ENCODE results near the gene RBM5.
A peak's percentile ranks its signal among the peaks of the same experiment; 100 is the strongest.

Gene RBM5

DNA sequence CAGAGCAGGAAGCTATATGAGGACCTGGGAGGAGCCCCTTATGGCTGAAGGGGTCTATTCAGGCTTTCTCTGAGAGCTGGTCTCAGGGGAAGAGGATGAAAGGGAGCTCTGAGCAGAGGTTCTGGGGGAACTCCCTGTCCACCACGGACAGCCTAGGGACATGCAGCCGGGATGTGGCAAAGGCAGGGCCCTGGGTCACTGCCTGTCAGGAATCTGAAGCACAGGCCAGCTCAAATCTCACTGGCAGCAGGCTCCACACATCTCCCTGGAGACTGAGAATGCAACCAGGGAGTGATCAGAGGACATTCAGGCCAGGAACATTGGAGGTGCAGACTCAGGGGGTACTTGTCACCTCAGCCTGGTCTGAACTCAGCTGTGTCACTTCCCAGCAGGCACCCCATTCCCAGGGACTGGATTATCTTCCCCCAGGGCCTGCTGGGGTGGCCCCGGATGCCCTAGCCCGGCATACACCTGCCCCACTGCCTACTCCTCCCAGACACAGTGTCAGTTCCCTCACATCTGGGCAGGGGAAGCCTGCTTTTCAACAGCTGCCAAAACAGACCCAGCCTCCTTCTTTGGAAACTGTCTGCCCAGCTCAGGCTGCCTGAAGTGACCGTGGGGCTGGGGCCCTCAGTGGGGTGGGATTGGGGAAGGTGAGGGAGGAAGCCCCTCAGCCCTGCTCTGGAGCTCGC is 48.1 kb downstream of the RBM5 start:
- H3K27ac ChIP-seq = no peak overlapping the region
- H3K4me3 ChIP-seq = no peak overlapping the region

DNA sequence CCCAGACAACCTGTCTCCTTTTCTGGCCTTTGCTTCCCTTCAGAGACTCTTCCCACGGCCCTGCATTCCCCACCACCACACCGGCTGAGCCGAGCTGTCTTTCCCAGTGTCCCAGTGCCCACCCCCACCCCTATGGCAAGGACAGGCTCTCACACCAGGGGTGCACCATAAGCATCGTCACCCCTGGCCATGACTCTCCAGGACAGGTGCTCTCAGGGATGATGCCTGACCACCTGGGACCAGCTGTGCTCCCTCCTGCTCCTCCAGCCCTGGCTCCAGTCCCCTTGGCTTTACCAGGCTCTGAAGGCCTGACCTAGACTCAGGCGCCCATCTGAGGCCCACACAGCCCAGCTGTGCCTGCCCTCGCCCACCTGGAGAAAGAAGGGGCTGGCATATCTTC is 48.8 kb downstream of the RBM5 start:
- Histone ChIP-seq H3K27ac (no peak overlapping the region), H3K4me3 (no peak overlapping the region)

DNA sequence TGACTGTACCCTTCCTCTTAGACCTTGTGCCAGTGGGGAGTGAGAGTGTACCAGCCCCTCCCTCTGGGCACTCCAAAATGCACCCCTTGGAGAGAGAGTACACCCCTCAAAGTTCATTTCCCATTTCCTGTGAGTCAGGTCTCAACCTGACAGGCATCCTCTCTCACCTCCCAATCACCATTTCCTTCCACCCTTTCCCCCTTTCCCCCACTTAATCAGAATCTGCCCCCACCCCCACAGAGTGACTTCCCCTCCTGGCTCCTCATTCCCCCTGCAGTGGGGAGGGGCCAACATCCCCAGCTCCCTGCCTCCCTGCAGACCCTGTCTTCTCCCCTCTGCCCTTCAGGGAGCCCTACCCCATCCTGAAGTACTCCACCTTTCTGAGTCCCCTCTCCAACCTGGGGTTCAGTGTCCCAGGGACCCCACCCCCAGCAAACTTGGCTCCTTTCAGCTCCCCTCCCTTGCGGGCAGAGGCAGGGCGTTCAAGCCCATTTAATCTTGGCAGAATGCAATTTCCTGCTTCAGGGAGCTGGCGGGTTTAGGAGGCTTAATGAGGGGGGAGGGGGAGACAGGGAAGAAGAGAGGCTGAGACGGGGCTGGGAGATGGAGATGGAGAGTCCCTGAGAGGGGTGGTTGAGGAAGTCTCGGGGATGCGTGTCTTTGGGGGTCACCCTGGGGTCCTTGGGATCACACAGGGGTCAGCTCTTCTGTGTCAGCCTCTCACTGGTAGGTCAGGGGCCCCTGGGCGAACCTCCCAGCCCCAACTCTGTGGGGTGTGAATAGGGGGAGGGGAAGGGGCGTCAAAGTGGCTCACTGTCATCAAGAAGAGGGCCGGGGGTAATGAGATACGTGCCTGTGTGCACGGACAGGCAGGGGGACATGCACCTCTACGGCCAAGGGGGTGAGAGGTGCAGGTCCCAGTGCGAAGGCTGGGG is 49.8 kb downstream of the RBM5 start:
- Histone ChIP-seq H3K4me3 (no peak overlapping the region), H3K27ac (no peak overlapping the region)

DNA sequence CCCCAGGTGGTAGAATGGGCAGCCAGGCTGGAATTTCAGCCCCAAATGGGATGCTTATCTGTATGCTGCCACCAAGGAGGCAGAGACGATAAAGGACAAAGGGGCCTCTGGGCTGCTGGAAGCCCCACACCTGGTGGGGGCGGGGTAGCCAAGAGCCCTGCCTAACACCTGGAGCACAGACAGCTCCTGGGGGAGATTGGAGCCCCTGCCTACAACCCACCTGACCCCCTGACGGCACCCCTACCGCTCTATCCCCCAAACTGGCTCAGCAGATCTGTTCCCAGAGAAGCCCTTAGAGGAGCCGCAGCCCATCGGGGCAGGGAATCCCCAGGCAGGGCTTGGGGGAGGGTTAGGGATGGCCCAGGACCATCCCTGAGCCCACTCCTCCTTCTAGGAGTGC is 50.6 kb downstream of the RBM5 start:
- H3K4me3 ChIP-seq = no peak overlapping the region
- H3K27ac ChIP-seq = peak overlapping the region in 1 of 21 experiments; percentile 2

DNA sequence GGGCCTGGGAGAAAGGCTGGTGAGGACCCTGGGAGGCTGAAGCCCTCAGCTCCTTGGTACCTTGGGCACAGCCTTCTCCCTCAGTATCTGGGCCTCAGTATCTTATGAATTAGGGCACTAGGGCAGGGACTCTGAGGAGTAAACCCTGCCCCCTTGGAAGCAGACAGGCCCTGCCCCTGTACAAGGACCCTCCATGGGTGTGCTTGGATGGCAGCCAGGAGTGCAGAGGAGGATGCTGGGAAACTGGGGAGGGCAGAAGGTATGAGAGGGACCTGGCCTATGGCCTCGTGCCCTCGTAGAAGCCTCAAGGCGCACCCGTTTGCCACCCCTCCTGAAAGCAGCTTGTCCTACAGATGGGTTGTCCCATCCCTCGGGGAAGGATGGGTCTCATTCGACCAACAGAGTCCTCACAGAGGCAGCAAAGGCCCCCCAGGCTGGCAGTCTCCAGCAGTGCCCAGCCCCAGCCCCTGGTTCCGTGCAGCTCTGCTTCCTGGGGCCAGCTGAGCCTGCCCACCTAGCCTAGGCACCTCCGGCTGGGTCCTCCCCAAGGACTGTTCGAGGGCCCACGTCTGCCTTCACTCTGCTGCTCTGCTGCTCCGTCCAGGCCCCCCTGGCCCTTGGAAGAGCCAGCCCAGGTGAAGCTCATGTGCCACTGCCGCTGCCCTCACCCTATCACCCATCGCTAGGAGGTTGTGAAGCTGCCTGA is 51.2 kb downstream of the RBM5 start:
- Histone ChIP-seq H3K4me3 (no peak overlapping the region), H3K27ac (no peak overlapping the region)

DNA sequence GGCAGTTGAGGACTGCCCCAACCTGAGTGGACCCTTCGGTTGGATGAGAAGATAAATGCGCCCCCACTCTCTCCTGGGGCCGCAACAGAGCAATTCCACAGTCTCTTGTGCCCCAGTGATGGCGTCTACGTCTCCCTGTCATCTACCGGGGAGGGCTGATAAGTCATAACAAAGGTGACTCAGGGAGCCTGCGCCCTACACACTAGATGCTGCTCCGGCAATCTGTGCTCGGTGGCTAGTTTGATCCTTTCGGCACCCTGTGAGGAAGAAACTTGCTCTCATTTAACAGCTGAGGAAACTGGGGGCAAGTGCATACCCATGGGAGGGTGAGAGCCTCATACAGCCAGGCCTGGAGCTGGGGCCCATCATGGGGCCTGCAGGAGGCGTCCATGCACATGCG is 52.3 kb downstream of the RBM5 start:
- H3K4me3 ChIP-seq = no peak overlapping the region
- H3K27ac ChIP-seq = no peak overlapping the region

DNA sequence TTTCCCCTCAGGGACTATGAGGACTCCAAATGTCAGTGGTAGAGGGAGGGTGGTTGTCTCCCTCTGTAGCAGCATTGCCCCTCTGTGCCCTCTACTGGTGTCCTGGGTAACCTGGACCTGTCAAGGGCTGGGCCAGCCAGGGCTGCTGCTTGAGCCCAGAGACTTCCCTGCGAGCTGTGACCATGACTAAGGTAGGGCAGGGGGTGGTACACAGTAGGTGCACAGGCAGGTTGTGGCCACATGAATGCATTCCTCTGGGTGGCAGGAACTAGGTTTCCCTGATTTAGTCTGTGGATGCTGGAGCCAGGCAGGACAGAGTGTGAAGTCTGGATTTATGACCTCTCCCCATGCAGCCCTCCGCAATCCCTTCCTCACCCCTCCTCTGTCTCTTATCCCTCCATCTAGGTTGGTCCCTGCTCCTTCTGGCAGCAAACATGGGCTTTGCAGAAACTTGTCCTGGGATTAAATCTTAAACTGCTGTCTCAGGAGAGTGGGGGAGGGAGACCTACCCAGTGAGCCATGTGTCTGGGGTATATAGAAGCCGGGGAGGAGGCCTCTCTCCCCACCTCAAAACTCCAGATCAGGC is 57.7 kb downstream of the RBM5 start:
- no peak overlapping the region for H3K4me3 ChIP-seq
- peak overlapping the region in 4 of 21 experiments; percentile 4 to 65 (median 46) for H3K27ac ChIP-seq

DNA sequence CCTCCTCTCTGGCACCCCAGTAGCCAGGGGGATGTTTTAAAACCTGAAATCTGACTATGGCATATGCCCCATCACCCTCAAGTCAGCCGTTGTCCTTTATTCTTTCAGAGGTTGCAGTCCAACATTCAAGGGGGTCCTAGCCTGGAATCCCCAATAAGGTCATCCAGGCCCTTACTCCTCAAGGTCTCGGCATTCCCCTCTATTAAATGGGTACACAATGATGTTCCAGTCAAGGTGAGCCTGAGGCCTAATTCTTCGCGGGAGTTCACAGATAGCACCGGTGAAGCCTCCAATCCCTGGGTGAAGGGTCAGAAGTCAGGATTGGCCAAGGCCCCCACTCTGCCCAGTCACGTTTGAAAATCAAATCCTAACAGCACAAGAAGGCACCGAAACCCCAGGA is 58.3 kb downstream of the RBM5 start:
- H3K4me3 ChIP-seq = no peak overlapping the region
- peak overlapping the region in 8 of 21 experiments; percentile 4 to 65 (median 36) for H3K27ac ChIP-seq

DNA sequence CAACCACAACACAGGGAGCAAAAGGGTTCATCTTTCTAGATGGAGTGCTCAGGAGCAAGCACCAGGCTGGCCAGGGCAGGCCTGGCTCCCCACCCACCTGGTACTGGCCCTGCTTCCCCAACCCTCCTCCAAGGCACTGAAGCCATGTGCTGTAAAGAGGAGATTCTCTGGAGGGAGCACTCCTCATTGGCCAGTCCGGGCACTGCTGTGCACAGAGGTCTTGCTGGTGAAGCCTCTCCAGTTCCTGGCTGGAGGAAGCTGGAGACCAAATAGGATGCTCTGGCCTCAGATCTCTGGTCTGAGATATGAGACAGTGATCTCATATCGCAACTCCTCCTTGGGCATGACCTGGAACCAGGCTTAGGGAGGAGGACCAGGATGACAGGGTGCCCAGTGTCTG is 58.7 kb downstream of the RBM5 start:
- Histone ChIP-seq H3K4me3 (no peak overlapping the region), H3K27ac (peak overlapping the region in 9 of 21 experiments; percentile 4 to 65 (median 31))

DNA sequence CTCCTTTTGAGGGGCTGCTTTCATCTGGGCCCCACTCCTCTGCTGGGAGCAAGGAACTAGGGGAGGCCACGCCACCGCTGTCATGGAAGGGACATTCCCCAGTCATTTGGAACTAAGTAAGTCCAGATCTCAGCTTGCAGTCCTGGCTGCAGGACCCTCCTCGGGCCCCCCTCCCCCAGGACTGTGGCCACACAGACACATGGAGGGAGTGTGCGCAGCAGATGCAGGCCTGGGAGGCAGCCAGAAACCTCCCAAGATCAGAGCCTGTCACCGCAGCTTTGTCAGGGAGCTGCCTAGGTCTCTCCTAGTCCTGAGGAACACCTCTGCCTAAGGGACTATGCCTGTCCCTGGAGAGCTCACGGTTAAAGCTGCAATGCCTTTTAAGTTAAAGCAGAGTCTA is 59.1 kb downstream of the RBM5 start:
- peak overlapping the region in 8 of 21 experiments; percentile 4 to 65 (median 36) for H3K27ac ChIP-seq
- H3K4me3 ChIP-seq = no peak overlapping the region

DNA sequence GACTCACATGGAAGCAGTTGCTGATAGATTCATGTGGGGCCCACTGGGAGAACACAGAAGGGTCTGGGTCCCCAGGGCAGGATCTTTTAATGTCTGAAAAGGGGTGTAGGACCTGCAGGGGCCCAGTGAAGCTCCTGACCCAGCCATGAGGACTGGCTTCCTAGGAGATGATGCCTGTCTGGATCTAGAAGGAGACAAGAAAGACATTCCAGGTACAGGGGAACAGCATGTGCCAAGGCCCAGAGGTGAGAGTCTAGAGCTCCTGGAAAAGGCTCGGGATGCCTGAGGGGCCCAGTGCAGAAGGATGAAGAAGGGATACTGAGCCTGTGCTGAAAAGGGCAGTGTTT is 61.7 kb downstream of the RBM5 start:
- Histone ChIP-seq H3K4me3 (no peak overlapping the region), H3K27ac (peak overlapping the region in 13 of 21 experiments; percentile 0 to 86 (median 59))

DNA sequence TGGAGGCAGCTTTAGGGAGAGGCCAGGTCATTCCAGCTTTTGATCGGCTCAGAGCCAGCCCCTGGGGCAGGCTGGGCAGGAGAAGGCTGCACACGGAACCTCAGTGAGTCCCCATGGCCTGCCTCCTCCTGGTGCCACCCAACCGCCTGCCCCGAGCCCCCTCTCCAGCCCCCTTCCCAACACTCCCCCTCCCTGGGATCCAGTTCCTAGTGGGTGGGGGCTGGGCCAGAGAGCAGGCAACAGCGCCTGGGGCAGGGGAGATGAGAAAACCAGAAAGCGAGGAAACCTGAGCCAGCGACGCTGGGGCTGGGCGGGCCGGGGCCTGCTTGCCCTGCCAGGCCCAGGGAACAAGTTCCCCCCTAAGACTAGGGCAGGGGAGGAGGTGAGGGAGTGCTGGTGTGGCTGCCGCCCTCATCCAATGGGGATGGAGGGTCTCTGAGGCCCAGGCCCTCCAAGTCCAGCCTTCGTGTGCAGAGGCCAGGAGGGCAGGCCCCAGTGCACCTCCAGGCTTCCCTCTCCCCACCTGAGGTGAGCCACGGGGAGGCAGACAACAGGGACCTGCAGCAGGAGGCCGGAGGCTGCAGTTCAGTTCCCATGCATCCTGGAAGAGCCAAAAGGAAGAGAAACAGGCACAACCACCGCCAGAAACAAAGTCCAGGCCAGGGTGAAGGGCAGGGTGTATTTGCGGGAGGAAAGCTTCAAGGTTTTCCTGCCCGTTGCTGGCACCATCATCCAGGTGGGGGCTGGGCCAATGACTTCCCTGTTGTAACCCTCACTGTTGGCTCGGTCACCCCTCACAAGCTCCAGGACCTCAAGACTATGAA is 62.4 kb downstream of the RBM5 start:
- peak overlapping the region in 16 of 21 experiments; percentile 0 to 86 (median 48) for H3K27ac ChIP-seq

DNA sequence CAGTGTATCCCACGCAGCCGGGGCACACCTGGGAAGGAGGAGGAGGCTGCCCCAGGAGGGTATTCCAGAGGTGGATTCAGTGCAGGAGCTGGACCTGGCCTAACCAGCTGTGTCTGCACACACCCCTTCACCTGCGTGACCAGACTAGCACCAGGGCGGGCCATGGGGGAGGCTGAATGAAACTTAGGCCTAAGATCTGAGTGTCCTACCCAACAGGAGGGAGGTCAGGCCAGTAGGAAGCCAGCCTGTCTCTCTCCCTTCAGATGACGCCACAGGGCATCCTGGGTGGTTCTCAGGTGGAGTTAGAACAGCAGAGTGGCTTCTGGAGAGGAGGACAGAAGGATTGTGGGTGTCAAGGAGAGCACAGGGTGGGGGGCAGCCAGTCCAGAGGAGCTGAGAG is 63.0 kb downstream of the RBM5 start:
- H3K27ac ChIP-seq = peak overlapping the region in 15 of 21 experiments; percentile 0 to 86 (median 55)
- no peak overlapping the region for H3K4me3 ChIP-seq

More for the DNA sequence above, 62.4 kb downstream of the RBM5 start:
- H3K4me3 ChIP-seq = no peak overlapping the region

DNA sequence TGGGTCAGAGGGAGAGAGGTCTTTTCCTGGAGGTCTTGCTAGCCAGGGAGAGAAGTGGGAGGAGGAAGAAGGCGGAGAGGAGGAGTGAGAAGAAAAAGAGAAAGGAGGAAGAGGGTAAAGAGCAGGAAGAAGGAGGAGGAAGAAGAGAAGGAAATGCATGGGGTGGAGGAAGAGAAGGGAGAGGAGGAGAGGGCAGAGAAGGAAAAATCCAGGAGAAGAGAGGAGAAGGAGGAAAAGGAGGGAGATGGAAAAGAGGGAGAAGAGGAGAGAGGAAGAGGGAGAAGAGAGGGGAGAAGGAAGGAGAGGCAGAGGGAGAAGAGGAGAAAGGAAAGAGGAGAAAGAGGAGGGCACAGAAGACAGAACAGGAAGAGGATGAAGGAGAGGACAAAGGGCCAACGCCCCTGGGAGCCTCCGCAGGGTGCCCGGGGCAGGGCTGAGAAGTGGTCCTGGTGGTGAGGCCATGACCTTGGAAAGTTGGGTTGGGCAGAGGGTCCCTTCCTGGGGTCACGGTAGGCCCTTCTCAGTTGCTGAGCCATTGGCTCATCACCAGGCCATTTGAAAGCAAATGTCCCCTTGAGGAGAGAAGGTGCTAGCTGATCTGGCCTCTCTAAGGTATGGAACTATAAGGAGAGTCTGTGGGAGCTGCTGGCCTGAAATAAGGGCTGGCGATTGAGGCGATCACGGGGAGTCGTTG is 65.2 kb downstream of the RBM5 start:
- peak overlapping the region in 2 of 21 experiments; percentile 72 to 90 for H3K27ac ChIP-seq
- H3K4me3 ChIP-seq = peak overlapping the region in 4 of 7 experiments; percentile 49 to 76 (median 68)

DNA sequence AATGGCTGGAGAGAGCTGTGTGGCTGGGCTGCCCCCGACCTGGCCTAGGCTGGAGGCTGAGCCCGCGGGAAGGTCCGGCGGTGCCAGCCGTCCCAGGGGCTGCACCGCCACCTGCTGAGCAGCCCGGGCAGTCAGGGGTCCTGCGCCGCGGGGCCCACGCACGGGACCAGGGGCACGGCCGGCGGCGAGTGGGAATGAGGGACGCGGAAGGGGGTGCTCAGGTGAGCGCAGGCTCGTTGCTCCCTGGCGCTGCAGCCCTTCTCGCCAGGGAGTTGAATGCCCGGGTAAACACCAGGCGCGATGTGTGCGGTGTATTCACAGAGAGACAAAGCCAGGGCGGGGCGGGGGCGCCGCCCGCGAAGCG is 65.7 kb downstream of the RBM5 start:
- Histone ChIP-seq H3K4me3 (peak overlapping the region; percentile 48 to 76 (median 65)), H3K27ac (peak overlapping the region in 4 of 21 experiments; percentile 16 to 90 (median 76))

DNA sequence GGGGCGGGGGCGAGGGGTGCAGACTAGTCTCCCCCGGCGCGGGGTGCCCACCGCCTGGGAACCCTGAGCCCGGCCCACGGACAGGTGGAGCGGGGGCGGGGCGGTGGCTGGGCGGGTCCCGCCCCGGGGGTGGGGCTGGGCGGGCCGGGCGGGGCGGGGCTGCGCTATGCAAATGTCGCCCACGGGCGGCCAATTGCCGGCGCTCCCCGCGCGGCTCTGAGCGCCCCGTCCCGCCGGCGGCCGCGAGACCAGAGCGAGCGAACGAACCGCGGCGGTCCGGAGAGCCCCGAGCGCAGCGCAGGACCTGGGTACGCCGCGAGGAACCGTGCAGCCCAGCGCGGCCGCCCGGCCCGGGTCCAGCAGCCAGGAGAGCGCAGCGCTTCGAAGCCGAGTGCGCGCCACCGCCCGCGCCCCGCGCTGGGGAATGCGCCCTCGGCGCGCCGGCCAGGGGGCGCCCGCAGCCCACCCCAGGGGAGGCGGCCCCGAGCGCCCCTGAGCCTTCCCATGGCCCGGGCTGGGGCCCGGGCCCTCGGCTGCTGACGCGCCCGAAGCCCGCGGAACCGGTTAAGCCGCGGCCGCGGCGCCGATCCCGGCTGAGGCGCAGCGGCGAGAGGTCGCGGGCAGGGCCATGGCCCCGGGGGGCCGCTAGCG is 66.2 kb downstream of the RBM5 start, which contains the start of gene SEMA3F:
Gene SEMA3F, plus strand, starts transcription at position 485 of the 651 bp plus-strand sequence. CDS start 4,299 bp downstream, outside the sequence.
- Histone ChIP-seq H3K4me3 (peak within 1 kb of the TSS; percentile 48 to 76 (median 65)), H3K27ac (peak within 1 kb of the TSS; percentile 50 to 90 (median 80))

DNA sequence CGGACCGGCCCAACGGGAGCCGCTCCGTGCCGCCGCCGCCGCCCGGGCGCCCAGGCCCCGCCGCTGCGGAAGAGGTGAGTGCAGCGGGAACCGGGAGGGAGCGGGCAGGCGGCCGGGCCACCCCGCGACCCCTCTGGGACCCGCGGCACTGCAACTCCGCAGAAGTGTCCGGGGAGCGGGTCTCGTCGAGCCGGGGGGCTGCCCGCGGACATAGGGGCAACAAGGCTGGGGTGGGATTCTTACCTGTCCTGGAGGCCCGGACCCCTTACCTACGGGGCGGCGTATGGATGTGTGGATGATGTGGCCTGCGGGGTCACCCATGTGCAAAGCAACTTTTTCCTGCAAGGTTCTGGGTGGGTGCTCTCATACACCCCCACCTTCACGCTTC is 66.8 kb downstream of the RBM5 start:
- peak overlapping the region; percentile 50 to 90 (median 80) for H3K27ac ChIP-seq
- H3K4me3 ChIP-seq = peak overlapping the region; percentile 48 to 76 (median 65)

DNA sequence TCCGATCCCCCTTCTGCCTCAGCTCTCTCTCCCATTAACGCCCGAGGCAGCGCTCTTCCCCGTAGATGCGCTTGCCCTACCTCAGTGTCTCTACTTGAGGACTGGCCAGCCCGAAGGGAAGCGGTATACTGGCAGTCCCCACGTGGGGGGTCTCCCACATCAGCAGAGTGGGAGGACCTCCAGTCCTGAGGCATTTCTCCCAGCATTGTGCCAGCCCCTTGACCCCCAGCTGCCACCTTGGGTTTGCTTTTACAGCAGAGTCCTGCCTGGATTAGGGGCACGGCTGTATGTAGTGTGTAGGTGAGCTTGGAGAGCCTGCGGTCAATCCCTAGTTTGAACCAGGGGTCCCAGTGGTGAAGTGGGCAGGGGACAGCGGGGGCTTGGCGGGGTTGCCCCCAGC is 67.2 kb downstream of the RBM5 start:
- H3K4me3 ChIP-seq = peak overlapping the region; percentile 48 to 76 (median 65)
- H3K27ac ChIP-seq = peak overlapping the region in 20 of 21 experiments; percentile 50 to 90 (median 80)
